ENCODE data around the gene KCNMA1.
"Not testable (repeated sequence)": the region's sequence is repeated elsewhere in the genome, so short reads cannot be mapped to it uniquely, and the experiment has no call there.

Gene KCNMA1

DNA sequence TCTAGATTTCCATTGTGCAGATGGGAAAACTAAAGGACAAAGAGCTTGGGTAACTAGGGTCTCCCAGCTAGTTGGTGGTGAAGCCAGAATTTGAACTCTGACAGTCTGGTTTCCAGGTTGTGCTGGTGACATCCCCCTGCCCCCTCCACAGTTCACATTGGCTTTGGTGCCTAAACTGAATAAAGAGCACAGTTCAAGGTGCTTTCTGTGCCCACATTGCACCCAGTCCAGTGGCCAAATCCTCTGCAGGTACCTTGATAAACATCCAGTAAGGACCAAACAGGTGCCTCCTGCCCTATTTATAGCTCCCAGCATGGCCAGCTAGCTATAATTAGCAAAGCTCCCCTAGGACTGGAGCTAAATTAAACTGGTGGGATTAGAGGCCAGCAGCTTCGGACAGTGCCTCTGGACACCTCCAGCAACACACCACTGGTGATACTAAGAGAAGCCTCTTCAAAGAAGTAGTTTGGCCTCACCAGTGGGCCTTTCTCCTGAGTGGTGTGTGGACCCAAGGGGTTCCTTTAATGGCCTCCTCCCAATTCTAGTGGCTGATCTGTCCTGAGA, 59.9 kb downstream of the KCNMA1 start:
- no peaks in the 10 kb centered on the region for H3K9me3 ChIP-seq (ENCODE audit: control insufficient read depth, low read length)
- H3K27ac ChIP-seq (ENCODE audit: insufficient read depth, low read length, poor library complexity, severe bottlenecking): no peak overlapping the region
- no peaks in the 10 kb centered on the region for H3K27me3 ChIP-seq (replicated peaks; ENCODE audit: control insufficient read depth, insufficient read depth, low read length, poor library complexity, severe bottlenecking)
- H3K36me3 ChIP-seq (ENCODE audit: control insufficient read depth, insufficient read depth, low read length): no peaks in the 10 kb centered on the region
- H3K4me1 ChIP-seq (ENCODE audit: control insufficient read depth, insufficient read depth, low read length, poor library complexity, severe bottlenecking): no peaks in the 10 kb centered on the region
- no peak for DNase-seq
- no peak overlapping the region for H3K4me3 ChIP-seq (ENCODE audit: insufficient read depth, low read depth, low read length, poor library complexity, severe bottlenecking)

DNA sequence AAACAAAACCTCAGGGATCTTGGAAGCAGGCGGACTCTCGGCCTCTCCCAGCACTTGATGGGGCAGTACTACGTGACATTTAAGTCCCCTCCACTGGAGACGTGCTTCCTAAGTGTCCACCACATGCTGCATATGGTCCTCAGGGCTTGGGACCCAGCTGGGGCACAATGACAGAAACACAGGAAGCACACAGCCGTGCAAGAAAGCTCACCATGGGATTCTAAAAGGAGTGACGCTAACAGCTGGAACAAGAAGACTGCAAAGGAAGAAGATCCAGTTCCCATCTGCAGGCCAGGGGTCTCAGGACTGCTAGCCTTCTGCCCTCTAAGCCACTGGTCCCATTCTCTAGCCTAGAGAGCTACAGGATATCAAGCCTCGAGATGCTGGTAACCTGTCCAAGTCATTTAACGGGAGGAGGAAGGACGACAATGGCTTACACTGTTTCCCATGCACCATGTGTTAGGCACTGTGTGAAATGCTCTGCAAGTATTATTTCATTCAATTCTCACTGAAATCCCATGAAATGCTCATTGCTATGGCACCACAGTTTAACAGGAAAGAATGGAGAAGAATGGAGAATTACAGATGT, 61.1 kb downstream of the KCNMA1 start:
- no peaks in the 10 kb centered on the region for H3K4me1 ChIP-seq (ENCODE audit: control insufficient read depth, insufficient read depth, low read length, poor library complexity, severe bottlenecking)
- DNase-seq: no peak

DNA sequence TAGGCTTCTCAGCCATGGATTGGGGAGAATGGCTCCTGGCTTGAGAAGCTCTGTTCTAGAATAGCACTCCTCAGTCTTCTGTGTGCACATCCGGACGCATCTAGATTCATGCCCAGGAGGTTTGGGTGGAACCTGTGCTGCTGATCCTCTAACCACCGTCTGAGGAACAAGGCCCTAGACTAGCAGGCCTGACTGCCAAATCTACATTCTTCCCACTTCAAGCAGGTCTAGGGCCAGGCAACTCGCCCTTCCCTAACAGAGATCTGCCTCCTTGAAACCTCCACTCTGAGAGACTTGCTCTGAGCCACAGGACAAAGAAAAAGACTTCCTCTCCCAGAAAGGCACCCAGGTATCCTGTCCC, 61.6 kb downstream of the KCNMA1 start:
- Histone ChIP-seq H3K4me1 (ENCODE audit: control insufficient read depth, insufficient read depth, low read length, poor library complexity, severe bottlenecking) (no peaks in the 10 kb centered on the region), H3K9me3 (ENCODE audit: control insufficient read depth, low read length) (no peaks in the 10 kb centered on the region), H3K27ac (ENCODE audit: insufficient read depth, low read length, poor library complexity, severe bottlenecking) (no peak overlapping the region), H3K27me3 (replicated peaks; ENCODE audit: control insufficient read depth, insufficient read depth, low read length, poor library complexity, severe bottlenecking) (no peaks in the 10 kb centered on the region), H3K4me3 (ENCODE audit: insufficient read depth, low read depth, low read length, poor library complexity, severe bottlenecking) (no peak overlapping the region), H3K36me3 (ENCODE audit: control insufficient read depth, insufficient read depth, low read length) (no peaks in the 10 kb centered on the region)
- no peak for DNase-seq

More for the DNA sequence above, 61.1 kb downstream of the KCNMA1 start:
- Histone ChIP-seq H3K36me3 (ENCODE audit: control insufficient read depth, insufficient read depth, low read length) (no peaks in the 10 kb centered on the region), H3K27me3 (replicated peaks; ENCODE audit: control insufficient read depth, insufficient read depth, low read length, poor library complexity, severe bottlenecking) (no peaks in the 10 kb centered on the region), H3K4me3 (ENCODE audit: insufficient read depth, low read depth, low read length, poor library complexity, severe bottlenecking) (no peak overlapping the region), H3K9me3 (ENCODE audit: control insufficient read depth, low read length) (no peaks in the 10 kb centered on the region), H3K27ac (ENCODE audit: insufficient read depth, low read length, poor library complexity, severe bottlenecking) (no peak overlapping the region)

DNA sequence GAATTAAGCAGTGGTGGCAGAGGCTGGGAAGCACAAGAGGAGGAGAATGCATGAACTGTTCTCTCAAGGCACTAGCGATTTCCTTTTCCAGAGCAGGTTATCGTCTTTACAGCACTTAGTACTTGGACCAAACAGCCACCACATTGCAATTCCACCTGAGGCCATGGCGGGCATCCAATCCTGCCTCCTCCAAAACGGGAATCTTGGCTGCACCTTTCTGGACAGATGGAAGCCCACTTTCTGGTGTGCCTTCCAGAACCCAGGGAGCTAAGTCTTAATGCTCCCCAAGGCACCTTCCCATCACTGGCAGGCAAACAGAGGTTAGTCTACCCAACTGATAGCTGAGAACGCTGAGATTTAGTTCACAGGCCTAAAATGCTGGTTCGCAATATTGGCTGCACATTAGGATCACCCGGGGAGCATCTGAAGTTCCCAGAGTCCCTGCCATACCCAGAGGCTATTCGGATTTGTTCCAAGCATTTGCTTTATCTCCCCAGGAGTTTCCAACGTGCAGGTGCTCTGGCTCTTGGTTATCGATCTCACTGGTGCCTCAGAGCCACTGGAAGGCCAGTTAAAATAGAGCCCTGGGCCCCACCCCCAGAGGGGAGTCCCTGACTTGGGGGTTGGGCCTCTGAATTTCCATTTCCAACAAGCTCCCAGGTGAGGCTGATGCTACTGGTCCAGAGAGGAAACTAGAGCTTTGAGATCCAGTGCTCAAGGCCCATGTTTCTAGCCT, 62.2 kb downstream of the KCNMA1 start:
- Histone ChIP-seq H3K36me3 (ENCODE audit: control insufficient read depth, insufficient read depth, low read length) (no peaks in the 10 kb centered on the region), H3K9me3 (ENCODE audit: control insufficient read depth, low read length) (no peaks in the 10 kb centered on the region), H3K27me3 (replicated peaks; ENCODE audit: control insufficient read depth, insufficient read depth, low read length, poor library complexity, severe bottlenecking) (no peaks in the 10 kb centered on the region), H3K4me1 (ENCODE audit: control insufficient read depth, insufficient read depth, low read length, poor library complexity, severe bottlenecking) (no peaks in the 10 kb centered on the region), H3K27ac (ENCODE audit: insufficient read depth, low read length, poor library complexity, severe bottlenecking) (no peak overlapping the region), H3K4me3 (ENCODE audit: insufficient read depth, low read depth, low read length, poor library complexity, severe bottlenecking) (no peak overlapping the region)
- DNase-seq: no peak

GRCh38 chr10:77574438-77574837, 63.2 kb downstream of the KCNMA1 start:
- Histone ChIP-seq H3K9me3 (ENCODE audit: control insufficient read depth, low read length) (no peaks in the 10 kb centered on the region), H3K27ac (ENCODE audit: insufficient read depth, low read length, poor library complexity, severe bottlenecking) (no peak overlapping the region), H3K4me3 (ENCODE audit: insufficient read depth, low read depth, low read length, poor library complexity, severe bottlenecking) (no peak overlapping the region), H3K4me1 (ENCODE audit: control insufficient read depth, insufficient read depth, low read length, poor library complexity, severe bottlenecking) (no peaks in the 10 kb centered on the region), H3K36me3 (ENCODE audit: control insufficient read depth, insufficient read depth, low read length) (no peaks in the 10 kb centered on the region), H3K27me3 (replicated peaks; ENCODE audit: control insufficient read depth, insufficient read depth, low read length, poor library complexity, severe bottlenecking) (no peaks in the 10 kb centered on the region)
- no peak for DNase-seq

DNA sequence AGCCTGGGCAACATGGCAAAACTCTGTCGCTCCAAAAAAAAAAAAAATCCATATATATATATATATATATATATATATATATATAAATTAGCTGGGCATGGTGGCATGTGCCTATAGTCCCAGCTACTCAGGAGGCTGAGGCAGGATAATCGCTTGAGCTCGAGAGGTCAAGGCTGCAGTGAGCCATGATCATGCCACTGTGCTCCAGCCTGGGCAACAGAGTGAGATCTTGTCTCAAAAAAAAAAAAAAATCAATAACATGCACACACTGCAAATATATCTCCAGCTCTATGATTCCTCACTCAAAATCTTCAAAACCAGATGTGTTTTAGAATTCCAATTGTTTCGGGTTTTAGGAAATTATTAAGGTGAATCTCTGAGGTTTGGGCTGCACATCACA, 65.1 kb downstream of the KCNMA1 start:
- not testable (repeated sequence) for H3K27me3 ChIP-seq (replicated peaks; ENCODE audit: control insufficient read depth, insufficient read depth, low read length, poor library complexity, severe bottlenecking); H3K4me1 ChIP-seq (ENCODE audit: control insufficient read depth, insufficient read depth, low read length, poor library complexity, severe bottlenecking); H3K4me3 ChIP-seq (ENCODE audit: insufficient read depth, low read depth, low read length, poor library complexity, severe bottlenecking); H3K36me3 ChIP-seq (ENCODE audit: control insufficient read depth, insufficient read depth, low read length); H3K9me3 ChIP-seq (ENCODE audit: control insufficient read depth, low read length); H3K27ac ChIP-seq (ENCODE audit: insufficient read depth, low read length, poor library complexity, severe bottlenecking); DNase-seq

DNA sequence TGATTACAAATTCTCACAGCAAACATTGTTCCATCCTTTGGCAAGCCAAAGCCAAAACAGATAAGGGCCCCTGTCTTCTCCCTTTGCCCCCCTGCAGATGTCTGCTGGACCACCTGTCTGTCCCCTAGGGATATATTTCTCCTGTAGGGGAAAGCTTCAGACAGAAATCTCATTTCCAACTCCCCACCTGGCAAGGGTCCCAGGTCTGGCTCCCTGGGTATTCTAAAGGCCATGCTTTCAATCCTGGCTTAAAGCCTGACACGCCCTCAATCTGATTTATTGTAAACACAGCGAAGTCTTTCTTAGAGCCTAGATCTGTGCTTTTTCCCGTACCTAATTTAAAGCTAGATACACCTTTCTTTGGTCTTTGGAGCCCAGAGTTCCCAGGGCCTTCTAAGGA, 66.1 kb downstream of the KCNMA1 start:
- H3K4me1 ChIP-seq (ENCODE audit: control insufficient read depth, insufficient read depth, low read length, poor library complexity, severe bottlenecking): no peaks in the 10 kb centered on the region
- DNase-seq: no peak
- H3K9me3 ChIP-seq (ENCODE audit: control insufficient read depth, low read length): no peaks in the 10 kb centered on the region
- no peak overlapping the region for H3K4me3 ChIP-seq (ENCODE audit: insufficient read depth, low read depth, low read length, poor library complexity, severe bottlenecking)
- H3K27me3 ChIP-seq (replicated peaks; ENCODE audit: control insufficient read depth, insufficient read depth, low read length, poor library complexity, severe bottlenecking): no peaks in the 10 kb centered on the region
- H3K36me3 ChIP-seq (ENCODE audit: control insufficient read depth, insufficient read depth, low read length): no peaks in the 10 kb centered on the region
- no peak overlapping the region for H3K27ac ChIP-seq (ENCODE audit: insufficient read depth, low read length, poor library complexity, severe bottlenecking)

DNA sequence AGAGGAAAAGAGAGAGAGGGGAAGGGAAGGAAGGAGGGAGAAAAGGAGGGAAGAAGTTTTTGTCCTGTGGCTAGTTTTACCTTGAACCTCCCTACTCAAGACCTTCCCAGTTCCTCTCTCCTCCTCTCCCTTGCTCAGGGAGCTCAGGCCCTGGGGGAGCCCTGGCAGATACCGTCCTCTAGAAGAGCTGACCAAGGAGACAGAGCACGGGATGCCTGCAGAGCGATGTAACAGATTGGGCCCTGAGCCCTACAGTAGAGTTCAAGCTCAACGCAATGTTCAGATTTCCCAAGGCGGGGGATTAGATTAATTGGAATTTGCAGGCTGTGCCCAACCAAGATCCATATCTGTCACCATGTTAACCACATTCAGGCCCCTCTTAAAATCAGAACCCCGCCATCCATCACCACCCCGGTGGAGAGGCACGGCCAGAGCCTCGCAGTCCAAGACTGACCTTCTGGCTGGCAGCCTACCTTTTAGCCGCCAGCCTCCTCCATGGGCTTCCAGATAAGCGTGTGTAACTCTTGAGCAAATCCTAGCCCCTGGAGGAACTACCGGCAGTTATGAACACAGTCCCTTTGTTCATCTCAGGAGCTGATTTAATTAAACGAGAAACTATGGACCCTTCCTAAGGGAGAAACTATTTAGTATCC, 70.6 kb downstream of the KCNMA1 start:
- no peaks in the 10 kb centered on the region for H3K27me3 ChIP-seq (replicated peaks; ENCODE audit: control insufficient read depth, insufficient read depth, low read length, poor library complexity, severe bottlenecking)
- no peak for DNase-seq
- no peak overlapping the region for H3K27ac ChIP-seq (ENCODE audit: insufficient read depth, low read length, poor library complexity, severe bottlenecking)
- H3K4me1 ChIP-seq (ENCODE audit: control insufficient read depth, insufficient read depth, low read length, poor library complexity, severe bottlenecking): no peaks in the 10 kb centered on the region
- H3K9me3 ChIP-seq (ENCODE audit: control insufficient read depth, low read length): no peaks in the 10 kb centered on the region
- no peaks in the 10 kb centered on the region for H3K36me3 ChIP-seq (ENCODE audit: control insufficient read depth, insufficient read depth, low read length)
- H3K4me3 ChIP-seq (ENCODE audit: insufficient read depth, low read depth, low read length, poor library complexity, severe bottlenecking): no peak overlapping the region

GRCh38 chr10:77566236-77566635, 71.4 kb downstream of the KCNMA1 start:
- no peaks in the 10 kb centered on the region for H3K4me1 ChIP-seq (ENCODE audit: control insufficient read depth, insufficient read depth, low read length, poor library complexity, severe bottlenecking)
- H3K27ac ChIP-seq (ENCODE audit: insufficient read depth, low read length, poor library complexity, severe bottlenecking): no peak overlapping the region
- no peak for DNase-seq
- H3K27me3 ChIP-seq (replicated peaks; ENCODE audit: control insufficient read depth, insufficient read depth, low read length, poor library complexity, severe bottlenecking): no peaks in the 10 kb centered on the region
- no peak overlapping the region for H3K4me3 ChIP-seq (ENCODE audit: insufficient read depth, low read depth, low read length, poor library complexity, severe bottlenecking)
- no peaks in the 10 kb centered on the region for H3K9me3 ChIP-seq (ENCODE audit: control insufficient read depth, low read length)
- H3K36me3 ChIP-seq (ENCODE audit: control insufficient read depth, insufficient read depth, low read length): no peaks in the 10 kb centered on the region

DNA sequence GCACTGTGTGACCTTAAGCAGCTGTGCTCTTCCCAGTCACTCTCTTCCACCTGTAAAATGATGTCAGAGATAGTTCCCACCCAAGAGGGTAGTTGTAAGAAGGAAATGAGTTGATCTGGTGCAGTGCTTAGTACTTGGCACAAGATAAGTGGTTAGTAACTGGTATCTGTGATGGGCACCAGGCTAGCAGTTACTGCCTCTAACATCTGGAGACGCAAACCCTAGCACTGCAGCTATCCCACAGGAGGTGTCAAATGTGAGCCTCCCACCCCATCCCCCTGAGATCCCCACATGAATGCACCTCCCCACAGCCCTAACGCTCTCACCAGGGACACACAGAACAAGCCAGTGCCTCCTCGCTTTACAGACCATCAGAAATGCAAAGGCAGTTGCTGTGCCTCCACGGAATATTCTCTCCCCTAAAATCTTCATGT, 72.0 kb downstream of the KCNMA1 start:
- Histone ChIP-seq H3K4me1 (ENCODE audit: control insufficient read depth, insufficient read depth, low read length, poor library complexity, severe bottlenecking) (no peaks in the 10 kb centered on the region), H3K36me3 (ENCODE audit: control insufficient read depth, insufficient read depth, low read length) (no peaks in the 10 kb centered on the region), H3K4me3 (ENCODE audit: insufficient read depth, low read depth, low read length, poor library complexity, severe bottlenecking) (no peak overlapping the region), H3K9me3 (ENCODE audit: control insufficient read depth, low read length) (no peaks in the 10 kb centered on the region), H3K27ac (ENCODE audit: insufficient read depth, low read length, poor library complexity, severe bottlenecking) (no peak overlapping the region), H3K27me3 (replicated peaks; ENCODE audit: control insufficient read depth, insufficient read depth, low read length, poor library complexity, severe bottlenecking) (no peaks in the 10 kb centered on the region)
- no peak for DNase-seq

All from effector memory CD4-positive, alpha-beta T cell (primary cell).